HepG2 (cell line): Measurements from ENCODE around the gene NAP1L1. TPM values are rescaled to one million over a fixed set of nuclear protein-coding genes. Genes with fewer than 3 reads are reported as not detected.

Source experiments
- ARHGAP35 ChIP-seq: sonication (generic); formaldehyde crosslinking; IDR thresholded peaks from 2 replicates; pipeline ENCODE4 v1.9.0; 2022; ENCODE audit warnings: mild to moderate bottlenecking, inconsistent platforms, moderate library complexity, missing genetic modification reagents, borderline replicate concordance
- BATF2 ChIP-seq: sonication (generic); formaldehyde crosslinking; IDR thresholded peaks from 2 replicates; pipeline ENCODE4 v1.8.0; 2022; ENCODE audit warnings: mild to moderate bottlenecking, missing genetic modification reagents, moderate library complexity
- CHD4 ChIP-seq: fragments of 200-600 bp; sonication (generic); IDR thresholded peaks from 2 replicates; pipeline ENCODE4 v1.7.0; 2017; ENCODE audit warnings: mild to moderate bottlenecking, low read length, borderline replicate concordance
- CSRNP1 ChIP-seq: sonication (generic); formaldehyde crosslinking; IDR thresholded peaks from 2 replicates; pipeline ENCODE4 v1.8.1; 2023; ENCODE audit warnings: mild to moderate bottlenecking, missing genetic modification reagents
- ELF3 ChIP-seq: IDR thresholded peaks from 2 replicates; pipeline ENCODE4 v1.6.1; 2016; ENCODE audit warnings: missing genetic modification reagents, missing compliant biosample characterization
- HMGA1 ChIP-seq: sonication (generic); formaldehyde crosslinking; conservative IDR thresholded peaks from 2 replicates; pipeline ENCODE4 v1.4.0; 2020; ENCODE audit warnings: missing genetic modification reagents
- KDM6A ChIP-seq: IDR thresholded peaks from 2 replicates; pipeline ENCODE4 v1.6.1; 2016; ENCODE audit warnings: low read depth
- NFIC ChIP-seq: IDR thresholded peaks from 2 replicates; pipeline ENCODE4 v1.6.1; 2012; ENCODE audit warnings: mild to moderate bottlenecking, low read length, inconsistent platforms
- NKX3-1 ChIP-seq: sonication (generic); formaldehyde crosslinking; IDR thresholded peaks from 2 replicates; pipeline ENCODE4 v1.5.0; 2020; ENCODE audit warnings: missing genetic modification reagents
- RARA ChIP-seq: IDR thresholded peaks from 2 replicates; pipeline ENCODE4 v1.6.1; 2016; ENCODE audit warnings: missing genetic modification reagents, missing compliant biosample characterization
- SETDB1 ChIP-seq: sonication (generic); formaldehyde crosslinking; IDR thresholded peaks from 2 replicates; pipeline ENCODE4 v1.5.1; 2020; ENCODE audit warnings: missing genetic modification reagents, mild to moderate bottlenecking, borderline replicate concordance
- XRCC5 ChIP-seq: fragments of 200-400 bp; formaldehyde crosslinking; optimal IDR thresholded peaks from 2 replicates; pipeline ENCODE3; 2017; ENCODE audit warnings: mild to moderate bottlenecking, low read length
- ZFYVE20 ChIP-seq: sonication (generic); formaldehyde crosslinking; IDR thresholded peaks from 2 replicates; pipeline ENCODE4 v1.8.0; 2023; ENCODE audit warnings: low read depth, mild to moderate bottlenecking, moderate library complexity, missing genetic modification reagents, borderline replicate concordance
- ZNF124 ChIP-seq: sonication (generic); formaldehyde crosslinking; IDR thresholded peaks from 2 replicates; pipeline ENCODE4 v1.4.0; 2020; ENCODE audit warnings: missing genetic modification reagents
- ZNF264 ChIP-seq: sonication (generic); formaldehyde crosslinking; IDR thresholded peaks from 2 replicates; pipeline ENCODE4 v1.4.0; 2020; ENCODE audit warnings: missing genetic modification reagents
- ZNF282 ChIP-seq: fragments of 450-650 bp; IDR thresholded peaks from 2 replicates; pipeline ENCODE4 v1.6.1; 2018; ENCODE audit not compliant: partially characterized antibody
- ZNF333 ChIP-seq: sonication (generic); formaldehyde crosslinking; IDR thresholded peaks from 2 replicates; pipeline ENCODE4 v1.4.0; 2020; ENCODE audit warnings: mild to moderate bottlenecking, missing genetic modification reagents, borderline replicate concordance
- ZNF343 ChIP-seq: sonication (generic); formaldehyde crosslinking; IDR thresholded peaks from 2 replicates; pipeline ENCODE4 v1.4.0; 2020; ENCODE audit warnings: mild to moderate bottlenecking, missing genetic modification reagents
- polyA plus RNA-seq, 8 experiments: library from polyadenylated mRNA; depleted of rRNA in 3 of 8; stranded (reverse) in 7 of 8; unstranded in 1 of 8; fragments of >200 nt; fragmentation: Illumina TruSeq in 4 of 8; extraction: Trizol in 4 of 8; gene quantifications; 2 replicates each; pipeline versions ENCODE4 v1.2.1 to v1.2.3, GENCODE V29; 2011 to 2016; ENCODE audit warnings: low read depth in 4 of 8, missing spikeins in 1 of 8, mixed read lengths in 1 of 8; ENCODE audit not compliant: insufficient read depth in 1 of 8
- total RNA-seq, 5 experiments: library from RNA; depleted of rRNA; stranded (reverse); fragments of >200 nt; fragmentation: Illumina TruSeq; extraction: Trizol; gene quantifications; 2 replicates each; pipeline ENCODE4 v1.2.3, GENCODE V29; 2016; ENCODE audit warnings: low read depth in 1 of 5
- TF ChIP-seq, protein P1 (sequence below): sonication (generic); formaldehyde crosslinking; IDR thresholded peaks from 2 replicates; pipeline ENCODE4 v1.5.0; 2020; ENCODE audit warnings: missing genetic modification reagents
- TF ChIP-seq, protein P2 (sequence below): sonication (generic); formaldehyde crosslinking; IDR thresholded peaks from 2 replicates; pipeline ENCODE4; 2020; ENCODE audit warnings: missing genetic modification reagents, mild to moderate bottlenecking, borderline replicate concordance
- TF ChIP-seq, protein P3 (sequence below): sonication (generic); formaldehyde crosslinking; IDR thresholded peaks from 2 replicates; pipeline ENCODE4 v1.5.1; 2020; ENCODE audit warnings: missing genetic modification reagents, mild to moderate bottlenecking, borderline replicate concordance
- TF ChIP-seq, protein P4 (sequence below): sonication (generic); formaldehyde crosslinking; IDR thresholded peaks from 2 replicates; pipeline ENCODE4 v1.8.0; 2022; ENCODE audit warnings: missing genetic modification reagents, mild to moderate bottlenecking, borderline replicate concordance

Gene NAP1L1
- total and polyA plus RNA-seq, 2 of the 13 experiments (the other 11 are each of a cell fraction or from before 2014, with no cell fraction given): 207 to 309 TPM

- no peak for TF ChIP-seq XRCC5
- TF ChIP-seq, protein P1, sequence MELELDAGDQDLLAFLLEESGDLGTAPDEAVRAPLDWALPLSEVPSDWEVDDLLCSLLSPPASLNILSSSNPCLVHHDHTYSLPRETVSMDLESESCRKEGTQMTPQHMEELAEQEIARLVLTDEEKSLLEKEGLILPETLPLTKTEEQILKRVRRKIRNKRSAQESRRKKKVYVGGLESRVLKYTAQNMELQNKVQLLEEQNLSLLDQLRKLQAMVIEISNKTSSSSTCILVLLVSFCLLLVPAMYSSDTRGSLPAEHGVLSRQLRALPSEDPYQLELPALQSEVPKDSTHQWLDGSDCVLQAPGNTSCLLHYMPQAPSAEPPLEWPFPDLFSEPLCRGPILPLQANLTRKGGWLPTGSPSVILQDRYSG: no peak
- TF ChIP-seq, protein P2, sequence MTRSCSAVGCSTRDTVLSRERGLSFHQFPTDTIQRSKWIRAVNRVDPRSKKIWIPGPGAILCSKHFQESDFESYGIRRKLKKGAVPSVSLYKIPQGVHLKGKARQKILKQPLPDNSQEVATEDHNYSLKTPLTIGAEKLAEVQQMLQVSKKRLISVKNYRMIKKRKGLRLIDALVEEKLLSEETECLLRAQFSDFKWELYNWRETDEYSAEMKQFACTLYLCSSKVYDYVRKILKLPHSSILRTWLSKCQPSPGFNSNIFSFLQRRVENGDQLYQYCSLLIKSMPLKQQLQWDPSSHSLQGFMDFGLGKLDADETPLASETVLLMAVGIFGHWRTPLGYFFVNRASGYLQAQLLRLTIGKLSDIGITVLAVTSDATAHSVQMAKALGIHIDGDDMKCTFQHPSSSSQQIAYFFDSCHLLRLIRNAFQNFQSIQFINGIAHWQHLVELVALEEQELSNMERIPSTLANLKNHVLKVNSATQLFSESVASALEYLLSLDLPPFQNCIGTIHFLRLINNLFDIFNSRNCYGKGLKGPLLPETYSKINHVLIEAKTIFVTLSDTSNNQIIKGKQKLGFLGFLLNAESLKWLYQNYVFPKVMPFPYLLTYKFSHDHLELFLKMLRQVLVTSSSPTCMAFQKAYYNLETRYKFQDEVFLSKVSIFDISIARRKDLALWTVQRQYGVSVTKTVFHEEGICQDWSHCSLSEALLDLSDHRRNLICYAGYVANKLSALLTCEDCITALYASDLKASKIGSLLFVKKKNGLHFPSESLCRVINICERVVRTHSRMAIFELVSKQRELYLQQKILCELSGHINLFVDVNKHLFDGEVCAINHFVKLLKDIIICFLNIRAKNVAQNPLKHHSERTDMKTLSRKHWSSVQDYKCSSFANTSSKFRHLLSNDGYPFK (CRISPR knock-in tag): no peak
- TF ChIP-seq NKX3-1: peak; percentile 91
- peak; percentile 100 for TF ChIP-seq RARA (CRISPR knock-in tag)
- no peak for TF ChIP-seq BATF2 (CRISPR knock-in tag)
- TF ChIP-seq ZNF343: peak; percentile 68; the same call in 1 of the 2 replicates
- no peak for TF ChIP-seq CHD4
- TF ChIP-seq ELF3: no peak; the same call in none of the 2 replicates
- TF ChIP-seq NFIC: peak; percentile 99
- TF ChIP-seq, protein P3, sequence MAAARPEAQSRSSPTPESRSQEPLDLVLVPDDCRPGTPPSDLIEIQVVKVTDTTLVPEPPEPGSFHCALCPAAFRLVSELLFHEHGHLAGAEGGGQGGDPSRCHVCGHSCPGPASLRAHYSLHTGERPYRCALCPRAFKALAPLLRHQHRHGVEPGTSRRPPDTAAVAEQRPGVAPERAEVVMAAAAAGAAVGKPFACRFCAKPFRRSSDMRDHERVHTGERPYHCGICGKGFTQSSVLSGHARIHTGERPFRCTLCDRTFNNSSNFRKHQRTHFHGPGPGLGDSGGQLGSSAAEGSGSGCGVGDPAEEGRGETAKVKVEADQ (CRISPR knock-in tag): no peak
- peak; percentile 21; the same call in 1 of the 2 replicates for TF ChIP-seq ZNF264
- no peak for TF ChIP-seq HMGA1
- TF ChIP-seq SETDB1 (CRISPR knock-in tag): no peak
- TF ChIP-seq ZNF124 (CRISPR knock-in tag): peak; percentile 64; the same call in 1 of the 2 replicates
- TF ChIP-seq, protein P4, sequence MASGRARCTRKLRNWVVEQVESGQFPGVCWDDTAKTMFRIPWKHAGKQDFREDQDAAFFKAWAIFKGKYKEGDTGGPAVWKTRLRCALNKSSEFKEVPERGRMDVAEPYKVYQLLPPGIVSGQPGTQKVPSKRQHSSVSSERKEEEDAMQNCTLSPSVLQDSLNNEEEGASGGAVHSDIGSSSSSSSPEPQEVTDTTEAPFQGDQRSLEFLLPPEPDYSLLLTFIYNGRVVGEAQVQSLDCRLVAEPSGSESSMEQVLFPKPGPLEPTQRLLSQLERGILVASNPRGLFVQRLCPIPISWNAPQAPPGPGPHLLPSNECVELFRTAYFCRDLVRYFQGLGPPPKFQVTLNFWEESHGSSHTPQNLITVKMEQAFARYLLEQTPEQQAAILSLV: no peak
- no peak for TF ChIP-seq ARHGAP35 (CRISPR knock-in tag)
- no peak for TF ChIP-seq ZFYVE20
- TF ChIP-seq CSRNP1 (CRISPR knock-in tag): 0 out of 2 replicates have a peak, but pooled peaks have one; percentile 57
- TF ChIP-seq ZNF282: no peak
- TF ChIP-seq KDM6A (CRISPR knock-in tag): peak; percentile 81; the same call in 1 of the 2 replicates
- TF ChIP-seq ZNF333: no peak
Observed at GRCh38 chr12:75990189-75990912, 94.1 kb downstream of the NAP1L1 start (continued).
